GM12878 (cell line): ENCODE measurements around the gene MEX3C. TPM values are rescaled to one million over a fixed set of nuclear protein-coding genes. Genes with fewer than 3 reads are reported as not detected.

Source experiments
- ATAC-seq: fragments of 200-7000 bp; cut with Tn5 transposase; 3 replicates; pipeline ENCODE4 v1.9.1; 2020; ENCODE audit warnings: mild to moderate bottlenecking, moderate library complexity
- BruUV-seq: library from RNA; stranded (reverse); fragments of 400-500 nt; replicated peaks from 2 replicates; lab custom pipeline; 2021; lab: Mats Ljungman, UMichigan
- CTCF ChIA-PET: fragments of 300-600 bp; sonication (Branson Sonifier 250); formaldehyde crosslinking; extraction: SDS; loops from one replicate; lab custom pipeline; 2021; ENCODE audit warnings: inconsistent platforms; lab: Yijun Ruan, JAX
- POLR2A ChIA-PET: fragments of 350-600 bp; formaldehyde crosslinking; extraction: SDS; loops from one replicate; lab custom pipeline; 2021; ENCODE audit warnings: inconsistent platforms; lab: Charles Lee
- RAD21 ChIA-PET: fragments of 300-600 bp; sonication (Branson Sonifier 250); formaldehyde crosslinking; loops from one replicate; lab custom pipeline; 2023; ENCODE audit warnings: antibody characterized with exemption; ENCODE audit not compliant: unreplicated experiment; lab: Charles Lee
- SMC1A ChIA-PET: fragments of 300-600 bp; sonication (Branson Sonifier 250); formaldehyde crosslinking; loops from one replicate; lab custom pipeline; 2023; ENCODE audit not compliant: unreplicated experiment, uncharacterized antibody; lab: Charles Lee
- DNase-seq: peaks from one replicate; pipeline ENCODE4 v3.0.0-alpha.2; 2011; ENCODE audit warnings: low read depth, low spot score
- FAIRE-seq: peaks from 3 replicates; lab custom pipeline; 2011; peaks lifted over from hg19 to GRCh38; lab: Jason Lieb, UNC
- H2AFZ ChIP-seq: 2 replicates; pipeline ENCODE4 v1.6.0; 2011; ENCODE audit warnings: low read depth, low read length, control low read depth; ENCODE audit not compliant: control insufficient read depth
- H3K27ac ChIP-seq: 2 replicates; pipeline ENCODE4 v1.5.1; 2011; ENCODE audit warnings: control low read depth; ENCODE audit not compliant: control insufficient read depth, insufficient read depth
- H3K27me3 ChIP-seq, 2 experiments: replicated peaks in 1 of 2; 2 replicates each; pipeline versions ENCODE4 v1.6.0 to v1.6.1; 2011; ENCODE audit warnings: low read length in 1 of 2; ENCODE audit not compliant: control insufficient read depth in 2 of 2, insufficient read depth in 2 of 2
- H3K36me3 ChIP-seq, 2 experiments: 2 replicates each; pipeline ENCODE4 v1.5.1; 2011; ENCODE audit warnings: low read length in 1 of 2; ENCODE audit not compliant: control insufficient read depth in 2 of 2, insufficient read depth in 2 of 2
- H3K4me1 ChIP-seq: 2 replicates; pipeline ENCODE4 v1.6.1; 2011; ENCODE audit warnings: mild to moderate bottlenecking, low read length, moderate library complexity, mixed read lengths; ENCODE audit not compliant: control insufficient read depth, insufficient read depth
- H3K4me2 ChIP-seq: 2 replicates; pipeline ENCODE4 v1.6.0; 2011; ENCODE audit warnings: control low read depth; ENCODE audit not compliant: control insufficient read depth, insufficient read depth
- H3K4me3 ChIP-seq: fragments of 200-600 bp; sonication (generic); 2 replicates; pipeline ENCODE4 v1.5.1; 2016
- H3K79me2 ChIP-seq: 2 replicates; pipeline ENCODE4 v1.6.0; 2011; ENCODE audit warnings: low read length; ENCODE audit not compliant: control insufficient read depth, insufficient read depth
- H3K9ac ChIP-seq: 2 replicates; pipeline ENCODE4 v1.8.0; 2011; ENCODE audit warnings: low read length, control low read depth, mixed read lengths; ENCODE audit not compliant: control insufficient read depth, insufficient read depth
- H3K9me3 ChIP-seq: replicated peaks from 3 replicates; pipeline ENCODE4 v1.5.1; 2011; ENCODE audit warnings: mild to moderate bottlenecking, low read length; ENCODE audit not compliant: control insufficient read depth, insufficient read depth
- H4K20me1 ChIP-seq: 2 replicates; pipeline ENCODE4 v1.6.0; 2011; ENCODE audit not compliant: control insufficient read depth, insufficient read depth
- TAF1 ChIP-seq: IDR thresholded peaks from 2 replicates; pipeline ENCODE4 v1.6.1; 2011; ENCODE audit warnings: mild to moderate bottlenecking, low read depth, low read length, borderline replicate concordance
- ZBED1 ChIP-seq: IDR thresholded peaks from 2 replicates; pipeline ENCODE4 v1.6.1; 2016; ENCODE audit warnings: borderline replicate concordance
- ZNF622 ChIP-seq: fragments of 450-650 bp; IDR thresholded peaks from 2 replicates; pipeline ENCODE4 v1.6.1; 2017; ENCODE audit warnings: mild to moderate bottlenecking, inconsistent platforms
- WGBS: methylation state at CpG from one replicate; pipeline ENCODE4 v1.1.6; 2016; ENCODE audit warnings: low lambda C conversion rate; ENCODE audit not compliant: insufficient replicate concordance, insufficient coverage; ENCODE audit errors: missing lambda C conversion rate; 5-methylcytosine and 5-hydroxymethylcytosine counted together
- in situ Hi-C: fragments of 300-500 bp; cut with MboI; formaldehyde crosslinking; loops from 9 replicates; pipeline ENCODE4 v1.14.3; 2018; ENCODE audit warnings: mixed read lengths
- intact Hi-C: fragments of 100-400 bp; cut with micrococcal nuclease; formaldehyde crosslinking; loops from one replicate; pipeline ENCODE4 v1.14.2; 2022; ENCODE audit not compliant: unreplicated experiment
- polyA plus RNA-seq, 11 experiments: library from polyadenylated mRNA; depleted of rRNA in 4 of 11; unstranded in 6 of 11; stranded (reverse) in 5 of 11; fragments of >200 nt; fragmentation: Nextera tagmentation in 4 of 11; fragmentation: Illumina TruSeq in 1 of 11; extraction: Ambion mirVana in 4 of 11; extraction: Trizol in 1 of 11; gene quantifications; 1 replicate in 1 of 11; 2 replicates in 10 of 11; pipeline versions ENCODE4 v1.2.1 to v1.2.3, GENCODE V29; 2011 to 2016; ENCODE audit warnings: inconsistent platforms in 2 of 11, missing spikeins in 2 of 11, low read depth in 1 of 11
- total RNA-seq, 4 experiments: library from RNA; depleted of rRNA in 3 of 4; stranded (reverse); fragments of >200 nt in 3 of 4; fragmentation: Illumina TruSeq in 1 of 4; extraction: Trizol in 1 of 4; gene quantifications; 2 replicates each; pipeline versions ENCODE4 v1.2.1 to v1.2.3, GENCODE V29; 2013 to 2021
- TF ChIP-seq, protein P1 (sequence below): fragments of 450-650 bp; formaldehyde crosslinking; IDR thresholded peaks from 2 replicates; pipeline ENCODE4 v1.4.0; 2022; ENCODE audit warnings: mild to moderate bottlenecking, moderate library complexity
- TF ChIP-seq, protein P2 (sequence below): fragments of 450-650 bp; IDR thresholded peaks from 2 replicates; pipeline ENCODE4 v1.6.1; 2018; ENCODE audit warnings: mild to moderate bottlenecking, low read depth, moderate library complexity; ENCODE audit not compliant: partially characterized antibody

The MEX3C gene
- total and polyA plus RNA-seq, 10 of the 15 experiments (the other 5 are each of a cell fraction or from before 2014, with no cell fraction given) = 6.7 to 48.8 (median 21.3) TPM

DNA sequence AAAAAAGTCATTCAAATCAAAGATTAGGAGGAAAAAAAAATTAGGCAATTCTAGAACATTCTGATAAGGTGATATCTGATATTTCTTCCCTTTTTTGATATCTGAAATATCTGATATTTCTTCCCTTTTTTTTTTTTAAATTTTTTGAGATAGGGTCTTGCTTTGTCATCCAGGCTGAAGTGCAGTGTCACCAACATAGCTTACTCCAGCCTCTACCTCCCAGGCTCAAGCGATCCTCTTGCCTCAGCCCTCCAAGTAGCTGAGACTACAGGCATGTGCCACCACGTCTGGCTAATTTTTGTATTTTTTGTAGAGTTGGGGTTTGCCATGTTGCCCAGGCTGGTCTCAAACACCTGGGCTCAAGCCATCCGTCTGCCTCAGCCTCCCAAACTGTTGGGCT lies 33.9 kb downstream of the MEX3C start (continued):
- TF ChIP-seq, protein P1, sequence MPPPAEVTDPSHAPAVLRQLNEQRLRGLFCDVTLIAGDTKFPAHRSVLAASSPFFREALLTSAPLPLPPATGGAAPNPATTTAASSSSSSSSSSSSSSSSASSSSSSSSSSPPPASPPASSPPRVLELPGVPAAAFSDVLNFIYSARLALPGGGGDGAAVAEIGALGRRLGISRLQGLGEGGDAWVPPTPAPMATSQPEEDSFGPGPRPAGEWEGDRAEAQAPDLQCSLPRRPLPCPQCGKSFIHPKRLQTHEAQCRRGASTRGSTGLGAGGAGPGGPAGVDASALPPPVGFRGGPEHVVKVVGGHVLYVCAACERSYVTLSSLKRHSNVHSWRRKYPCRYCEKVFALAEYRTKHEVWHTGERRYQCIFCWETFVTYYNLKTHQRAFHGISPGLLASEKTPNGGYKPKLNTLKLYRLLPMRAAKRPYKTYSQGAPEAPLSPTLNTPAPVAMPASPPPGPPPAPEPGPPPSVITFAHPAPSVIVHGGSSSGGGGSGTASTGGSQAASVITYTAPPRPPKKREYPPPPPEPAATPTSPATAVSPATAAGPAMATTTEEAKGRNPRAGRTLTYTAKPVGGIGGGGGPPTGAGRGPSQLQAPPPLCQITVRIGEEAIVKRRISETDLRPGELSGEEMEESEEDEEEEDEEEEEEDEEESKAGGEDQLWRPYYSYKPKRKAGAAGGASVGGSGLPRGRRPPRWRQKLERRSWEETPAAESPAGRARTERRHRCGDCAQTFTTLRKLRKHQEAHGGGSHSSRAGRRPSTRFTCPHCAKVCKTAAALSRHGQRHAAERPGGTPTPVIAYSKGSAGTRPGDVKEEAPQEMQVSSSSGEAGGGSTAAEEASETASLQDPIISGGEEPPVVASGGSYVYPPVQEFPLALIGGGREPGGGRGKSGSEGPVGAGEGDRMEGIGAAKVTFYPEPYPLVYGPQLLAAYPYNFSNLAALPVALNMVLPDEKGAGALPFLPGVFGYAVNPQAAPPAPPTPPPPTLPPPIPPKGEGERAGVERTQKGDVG = no peak
- TF ChIP-seq TAF1 (no peak), ZNF622 (no peak), ZBED1 (no peak)

DNA sequence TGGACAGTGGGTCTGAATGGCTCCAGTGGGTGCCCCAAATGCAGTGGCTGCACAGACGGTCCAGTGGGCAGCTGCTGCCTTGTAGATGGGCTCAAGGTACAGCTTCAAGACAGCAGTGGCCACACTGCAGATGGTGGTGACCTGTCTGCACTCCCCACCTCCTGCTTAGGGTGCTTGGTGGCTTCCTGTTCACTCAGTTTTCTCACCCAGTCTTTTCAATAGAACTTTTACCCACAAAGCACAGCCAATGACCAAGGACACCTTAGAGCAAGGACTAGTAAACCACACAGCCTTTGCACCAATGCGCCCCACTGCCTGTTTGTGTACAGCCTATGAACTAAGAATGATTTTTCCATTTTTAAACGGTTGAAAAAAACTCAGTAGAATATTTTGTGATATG lies 34.9 kb downstream of the MEX3C start:
- DNase-seq (no peak), ATAC-seq (peak; percentile 38), FAIRE-seq (no peak)
- TF ChIP-seq, protein P2, sequence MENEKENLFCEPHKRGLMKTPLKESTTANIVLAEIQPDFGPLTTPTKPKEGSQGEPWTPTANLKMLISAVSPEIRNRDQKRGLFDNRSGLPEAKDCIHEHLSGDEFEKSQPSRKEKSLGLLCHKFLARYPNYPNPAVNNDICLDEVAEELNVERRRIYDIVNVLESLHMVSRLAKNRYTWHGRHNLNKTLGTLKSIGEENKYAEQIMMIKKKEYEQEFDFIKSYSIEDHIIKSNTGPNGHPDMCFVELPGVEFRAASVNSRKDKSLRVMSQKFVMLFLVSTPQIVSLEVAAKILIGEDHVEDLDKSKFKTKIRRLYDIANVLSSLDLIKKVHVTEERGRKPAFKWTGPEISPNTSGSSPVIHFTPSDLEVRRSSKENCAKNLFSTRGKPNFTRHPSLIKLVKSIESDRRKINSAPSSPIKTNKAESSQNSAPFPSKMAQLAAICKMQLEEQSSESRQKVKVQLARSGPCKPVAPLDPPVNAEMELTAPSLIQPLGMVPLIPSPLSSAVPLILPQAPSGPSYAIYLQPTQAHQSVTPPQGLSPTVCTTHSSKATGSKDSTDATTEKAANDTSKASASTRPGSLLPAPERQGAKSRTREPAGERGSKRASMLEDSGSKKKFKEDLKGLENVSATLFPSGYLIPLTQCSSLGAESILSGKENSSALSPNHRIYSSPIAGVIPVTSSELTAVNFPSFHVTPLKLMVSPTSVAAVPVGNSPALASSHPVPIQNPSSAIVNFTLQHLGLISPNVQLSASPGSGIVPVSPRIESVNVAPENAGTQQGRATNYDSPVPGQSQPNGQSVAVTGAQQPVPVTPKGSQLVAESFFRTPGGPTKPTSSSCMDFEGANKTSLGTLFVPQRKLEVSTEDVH = no peak
- Histone ChIP-seq H3K4me2 (no peak overlapping the region), H3K27ac (no peak overlapping the region), H3K27me3 (no peaks in the 10 kb centered on the region), H3K4me1 (no peaks in the 10 kb centered on the region), H3K36me3 (no peaks in the 10 kb centered on the region), H3K4me3 (no peak overlapping the region), H3K79me2 (no peaks in the 10 kb centered on the region), H3K9me3 (no peaks in the 10 kb centered on the region), H3K9ac (no peak overlapping the region), H2AFZ (no peak overlapping the region), H4K20me1 (no peaks in the 10 kb centered on the region)
- BruUV-seq = no TSS peak
- in situ Hi-C loops (no loop called here), intact Hi-C loops (no loop called here)
- SMC1A ChIA-PET = interaction anchor here (0.7 to 1.8 kb wide), 2 partner anchors 13 to 19 kb away, joined by 3 read pairs; no protein-coding TSS in a partner anchor
- 45% methylated on average over 3 of the region's 3 CpGs for WGBS
- RAD21 ChIA-PET = no interaction called here
- POLR2A ChIA-PET = no interaction called here
- CTCF ChIA-PET = no interaction called here
